Activated naive CD8-positive, alpha-beta T cell (primary cell): ENCODE results near the gene EML4.
"Not testable (repeated sequence)": the region's sequence is repeated elsewhere in the genome, so short reads cannot be mapped to it uniquely, and the experiment has no call there.

Experiments used
- H3K27ac Mint-ChIP-seq: one replicate; pipeline ENCODE4 v1.8.0; 2021; ENCODE audit warnings: mixed read lengths
- H3K27me3 Mint-ChIP-seq: one replicate; pipeline ENCODE4 v1.8.0; 2021; ENCODE audit warnings: mixed read lengths
- H3K36me3 Mint-ChIP-seq: one replicate; pipeline ENCODE4 v1.8.0; 2021; ENCODE audit warnings: mixed read lengths
- H3K4me1 Mint-ChIP-seq: one replicate; pipeline ENCODE4 v1.8.0; 2021; ENCODE audit warnings: low read depth, mixed read lengths
- H3K4me3 Mint-ChIP-seq: one replicate; pipeline ENCODE4 v1.8.0; 2021; ENCODE audit warnings: mild to moderate bottlenecking, mixed read lengths
- H3K9me3 Mint-ChIP-seq: one replicate; pipeline ENCODE4 v1.8.0; 2021; ENCODE audit warnings: low read depth, mixed read lengths

The EML4 gene

GRCh38 chr2:42334220-42334619 is 165.1 kb downstream of the EML4 start:
- H3K27me3 Mint-ChIP-seq, result no peaks in the 10 kb centered on the region
- H3K27ac Mint-ChIP-seq, result peak overlapping the region; percentile 35
- no peak overlapping the region for H3K4me3 Mint-ChIP-seq
- peaks cover 8% of the 10 kb centered on the region for H3K4me1 Mint-ChIP-seq
- peaks cover 24% of the 10 kb centered on the region for H3K36me3 Mint-ChIP-seq
- no peaks in the 10 kb centered on the region for H3K9me3 Mint-ChIP-seq

- H3K9me3 Mint-ChIP-seq, H3K27ac Mint-ChIP-seq, H3K4me3 Mint-ChIP-seq, H3K27me3 Mint-ChIP-seq: not testable (repeated sequence)
- Mint-ChIP-seq H3K4me1 (peaks cover 10% of the 10 kb centered on the region), H3K36me3 (peaks cover 27% of the 10 kb centered on the region)
These were observed 165.7 kb downstream of the EML4 start for GRCh38 chr2:42334865-42335264.

GRCh38 chr2:42335514-42336104 is 166.5 kb downstream of the EML4 start:
- H3K4me3 Mint-ChIP-seq, result no peak overlapping the region
- H3K9me3 Mint-ChIP-seq, result no peaks in the 10 kb centered on the region
- H3K4me1 Mint-ChIP-seq, result peaks cover 15% of the 10 kb centered on the region
- no peaks in the 10 kb centered on the region for H3K27me3 Mint-ChIP-seq
- H3K36me3 Mint-ChIP-seq, result peaks cover 28% of the 10 kb centered on the region
- peak overlapping the region; percentile 58 for H3K27ac Mint-ChIP-seq

GRCh38 chr2:42336361-42336965 is 167.3 kb downstream of the EML4 start:
- no peaks in the 10 kb centered on the region for H3K9me3 Mint-ChIP-seq
- peaks cover 18% of the 10 kb centered on the region for H3K4me1 Mint-ChIP-seq
- peak overlapping the region; percentile 34 for H3K27ac Mint-ChIP-seq
- no peak overlapping the region for H3K4me3 Mint-ChIP-seq
- peaks cover 28% of the 10 kb centered on the region for H3K36me3 Mint-ChIP-seq
- H3K27me3 Mint-ChIP-seq, result no peaks in the 10 kb centered on the region

GRCh38 chr2:42337356-42337820 is 168.2 kb downstream of the EML4 start:
- Mint-ChIP-seq H3K4me1 (peaks cover 23% of the 10 kb centered on the region), H3K27ac (no peak overlapping the region), H3K4me3 (no peak overlapping the region), H3K27me3 (no peaks in the 10 kb centered on the region), H3K36me3 (peaks cover 28% of the 10 kb centered on the region), H3K9me3 (no peaks in the 10 kb centered on the region)

GRCh38 chr2:42337846-42338566 is 168.9 kb downstream of the EML4 start:
- H3K27me3 Mint-ChIP-seq, result no peaks in the 10 kb centered on the region
- H3K9me3 Mint-ChIP-seq, result no peaks in the 10 kb centered on the region
- no peak overlapping the region for H3K27ac Mint-ChIP-seq
- peaks cover 28% of the 10 kb centered on the region for H3K36me3 Mint-ChIP-seq
- H3K4me3 Mint-ChIP-seq, result no peak overlapping the region
- peaks cover 27% of the 10 kb centered on the region for H3K4me1 Mint-ChIP-seq

GRCh38 chr2:42338567-42339190 is 169.5 kb downstream of the EML4 start:
- H3K9me3 Mint-ChIP-seq, result no peaks in the 10 kb centered on the region
- H3K36me3 Mint-ChIP-seq, result peaks cover 31% of the 10 kb centered on the region
- H3K4me3 Mint-ChIP-seq, result no peak overlapping the region
- no peak overlapping the region for H3K27ac Mint-ChIP-seq
- H3K4me1 Mint-ChIP-seq, result peaks cover 33% of the 10 kb centered on the region
- H3K27me3 Mint-ChIP-seq, result no peaks in the 10 kb centered on the region

GRCh38 chr2:42339191-42339912 is 170.2 kb downstream of the EML4 start:
- no peak overlapping the region for H3K27ac Mint-ChIP-seq
- no peak overlapping the region for H3K4me3 Mint-ChIP-seq
- no peaks in the 10 kb centered on the region for H3K27me3 Mint-ChIP-seq
- H3K36me3 Mint-ChIP-seq, result peaks cover 32% of the 10 kb centered on the region
- no peaks in the 10 kb centered on the region for H3K9me3 Mint-ChIP-seq
- H3K4me1 Mint-ChIP-seq, result peaks cover 34% of the 10 kb centered on the region

- H3K4me3 Mint-ChIP-seq, result no peak overlapping the region
- H3K4me1 Mint-ChIP-seq, result peaks cover 34% of the 10 kb centered on the region
- H3K9me3 Mint-ChIP-seq, result no peaks in the 10 kb centered on the region
- peaks cover 32% of the 10 kb centered on the region for H3K36me3 Mint-ChIP-seq
- peak overlapping the region; percentile 59 for H3K27ac Mint-ChIP-seq
- no peaks in the 10 kb centered on the region for H3K27me3 Mint-ChIP-seq
These were observed 171.1 kb downstream of the EML4 start for GRCh38 chr2:42340045-42340937.

- H3K4me3 Mint-ChIP-seq, result no peak overlapping the region
- H3K27me3 Mint-ChIP-seq, result no peaks in the 10 kb centered on the region
- H3K27ac Mint-ChIP-seq, result peak overlapping the region; percentile 77
- no peaks in the 10 kb centered on the region for H3K9me3 Mint-ChIP-seq
- peaks cover 35% of the 10 kb centered on the region for H3K4me1 Mint-ChIP-seq
- peaks cover 26% of the 10 kb centered on the region for H3K36me3 Mint-ChIP-seq
These were observed 171.9 kb downstream of the EML4 start for GRCh38 chr2:42340938-42341636.

- Mint-ChIP-seq H3K27ac (peak overlapping the region; percentile 88), H3K4me3 (peak overlapping the region; percentile 21), H3K4me1 (peaks cover 35% of the 10 kb centered on the region), H3K27me3 (no peaks in the 10 kb centered on the region), H3K36me3 (peaks cover 23% of the 10 kb centered on the region), H3K9me3 (no peaks in the 10 kb centered on the region)
These were observed 173.1 kb downstream of the EML4 start for GRCh38 chr2:42342061-42342794.

- Mint-ChIP-seq H3K27me3 (no peaks in the 10 kb centered on the region), H3K36me3 (peaks cover 20% of the 10 kb centered on the region), H3K4me1 (peaks cover 37% of the 10 kb centered on the region), H3K27ac (peak overlapping the region; percentile 88), H3K4me3 (peak overlapping the region; percentile 10), H3K9me3 (no peaks in the 10 kb centered on the region)
These were observed 173.7 kb downstream of the EML4 start for GRCh38 chr2:42342795-42343241.

- Mint-ChIP-seq H3K27ac (no peak overlapping the region), H3K4me1 (peaks cover 42% of the 10 kb centered on the region), H3K4me3 (no peak overlapping the region), H3K27me3 (no peaks in the 10 kb centered on the region), H3K36me3 (peaks cover 20% of the 10 kb centered on the region), H3K9me3 (no peaks in the 10 kb centered on the region)
These were observed 176.8 kb downstream of the EML4 start for GRCh38 chr2:42345986-42346385.
